AG04450 (cell line): ENCODE results near the gene LRRC59. TPM values are rescaled to one million over a fixed set of nuclear protein-coding genes. Genes with fewer than 3 reads are reported as not detected.

Experiments used
- CTCF ChIA-PET: fragments of 300-600, 350-600 bp; formaldehyde crosslinking; extraction: SDS; loops from one replicate; lab custom pipeline; 2022; ENCODE audit warnings: antibody characterized with exemption, inconsistent platforms; lab: Charles Lee
- POLR2A ChIA-PET: fragments of 350-600 bp; formaldehyde crosslinking; extraction: SDS; loops from one replicate; lab custom pipeline; 2021; ENCODE audit warnings: antibody characterized with exemption, inconsistent platforms; lab: Yijun Ruan, JAX
- DNase-seq: peaks from one replicate; pipeline ENCODE4 v3.0.0-alpha.2; 2011; ENCODE audit warnings: low read depth, low spot score
- H3K27ac ChIP-seq: one replicate; pipeline ENCODE4 v1.5.1; 2012; ENCODE audit warnings: low read depth, low read length, control low read depth
- H3K27me3 ChIP-seq: one replicate; pipeline ENCODE4 v1.6.0; 2012; ENCODE audit warnings: low read length; ENCODE audit not compliant: control insufficient read depth, insufficient read depth
- H3K4me3 ChIP-seq: 2 replicates; pipeline ENCODE4 v1.5.1; 2011; ENCODE audit warnings: mild to moderate bottlenecking, low read depth, low read length, control low read depth
- H3K9me3 ChIP-seq: 2 replicates; pipeline ENCODE4 v1.5.1; 2012; ENCODE audit warnings: low read length; ENCODE audit not compliant: control insufficient read depth, insufficient read depth
- CTCF ChIP-seq: IDR thresholded peaks from 2 replicates; pipeline ENCODE4 v1.5.1; 2011; ENCODE audit warnings: low read depth, low read length, control low read depth, inconsistent platforms
- polyA plus RNA-seq: library from polyadenylated mRNA; depleted of rRNA; stranded (reverse); fragments of >200 nt; gene quantifications from 2 replicates; pipeline ENCODE4 v1.2.3, GENCODE V29; 2011

The LRRC59 gene
- polyA plus RNA-seq, 1 experiment, result 143 TPM

GRCh38 chr17:50352693-50353599, 44.4 kb downstream of the LRRC59 start:
- Histone ChIP-seq H3K9me3 (no peaks in the 10 kb centered on the region; the same call in 1 of the 2 replicates), H3K27ac (no peak overlapping the region), H3K4me3 (no peak overlapping the region), H3K27me3 (no peaks in the 10 kb centered on the region)
- CTCF ChIA-PET, result interaction anchor here (2.8 kb wide), 1 partner anchor 9 kb away, joined by 9 read pairs; no protein-coding TSS in a partner anchor
- POLR2A ChIA-PET, result interaction anchor here (0.9 kb wide), 1 partner anchor 9 kb away, joined by 3 read pairs; no protein-coding TSS in a partner anchor
- no peak for DNase-seq
- no peak for TF ChIP-seq CTCF

DNA sequence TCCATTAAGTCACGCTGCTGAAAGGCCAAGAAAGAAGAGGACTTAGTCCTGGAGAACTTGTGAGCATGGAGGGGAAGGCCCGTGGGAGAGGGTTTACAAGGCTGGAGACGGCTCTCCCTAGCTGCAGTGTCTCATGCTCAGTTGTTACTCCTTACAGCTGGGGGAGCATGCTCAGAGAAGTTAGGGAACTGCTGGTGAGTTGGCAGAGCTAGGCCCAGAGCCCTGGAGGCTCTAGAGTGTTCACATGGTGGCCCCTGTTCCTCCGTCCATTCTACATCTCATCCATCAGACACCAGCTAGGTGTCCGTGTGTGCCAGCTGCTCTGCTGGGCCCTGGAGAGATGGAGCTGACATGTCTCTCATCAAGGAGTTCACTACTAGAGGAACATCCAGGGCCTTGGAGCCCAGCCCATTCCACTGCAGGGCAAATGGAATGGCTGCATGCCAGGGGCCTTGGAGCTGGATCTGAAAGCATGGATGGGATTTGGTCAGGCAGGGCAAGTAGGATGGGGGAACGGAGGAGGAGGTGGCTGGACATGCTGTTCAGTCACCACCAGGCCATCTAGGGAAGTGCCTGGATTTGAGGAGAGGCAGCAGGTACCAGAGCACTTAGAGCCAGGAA, 45.1 kb downstream of the LRRC59 start:
- Histone ChIP-seq H3K27me3 (no peaks in the 10 kb centered on the region), H3K27ac (no peak overlapping the region), H3K9me3 (no peaks in the 10 kb centered on the region; the same call in 1 of the 2 replicates), H3K4me3 (no peak overlapping the region)
- TF ChIP-seq CTCF, result no peak
- CTCF ChIA-PET, result interaction anchor here (2.8 kb wide), 1 partner anchor 10 kb away, joined by 9 read pairs; no protein-coding TSS in a partner anchor
- POLR2A ChIA-PET, result interaction anchor here (0.9 kb wide), 1 partner anchor 10 kb away, joined by 3 read pairs; no protein-coding TSS in a partner anchor
- no peak for DNase-seq

DNA sequence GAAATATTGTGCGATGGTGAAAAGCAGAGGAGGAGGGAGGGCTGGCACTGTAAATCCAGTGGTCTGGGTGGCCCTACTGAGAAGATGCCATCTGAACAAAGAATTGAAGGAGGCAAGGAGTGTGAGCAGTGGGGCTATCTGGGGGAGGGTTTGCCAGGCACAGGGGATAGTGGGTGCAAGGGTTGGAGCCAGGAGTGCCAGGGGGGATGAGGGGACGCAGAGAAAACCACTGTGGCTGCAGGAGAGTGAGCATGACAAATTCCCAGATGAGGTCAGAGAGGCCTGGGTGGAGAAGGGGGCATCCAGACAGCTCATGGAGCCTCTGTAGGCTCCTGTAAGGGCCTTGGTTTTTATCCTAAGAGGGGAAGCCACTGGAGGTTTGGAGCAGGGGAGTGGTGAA, 46.6 kb downstream of the LRRC59 start:
- ChIA-PET POLR2A (no interaction called here), CTCF (interaction anchor here (2.8 kb wide), 1 partner anchor 11 kb away, joined by 9 read pairs; no protein-coding TSS in a partner anchor)
- TF ChIP-seq CTCF, result no peak

DNA sequence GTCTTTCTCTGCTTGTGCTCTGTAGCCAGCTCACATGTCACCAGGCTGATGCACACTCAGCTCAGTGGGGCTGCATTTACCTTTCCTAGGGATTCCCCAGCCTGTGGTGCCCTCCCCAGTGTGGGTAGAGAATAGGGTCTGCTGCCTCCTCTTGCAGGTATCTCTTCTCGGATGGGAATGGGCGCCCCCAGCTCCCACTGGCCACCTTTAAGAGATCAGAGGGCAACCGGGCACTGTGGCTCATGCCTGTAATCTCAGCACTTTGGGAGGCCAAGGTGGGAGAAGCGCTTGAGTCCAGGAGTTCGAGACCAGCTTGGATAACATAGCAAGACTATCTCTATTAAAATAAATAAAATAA, 48.1 kb downstream of the LRRC59 start:
- TF ChIP-seq CTCF, result no peak
- DNase-seq, result no peak
- ChIA-PET POLR2A (interaction anchor here (0.7 kb wide), 3 partner anchors 13 to 148 kb away, joined by 3 read pairs; partner anchors contain the start of gene COL1A1), CTCF (interaction anchor here (0.6 to 4.1 kb wide), 3 partner anchors 13 to 672 kb away, joined by 4 to 29 read pairs (median 5); no protein-coding TSS in a partner anchor)
- H3K4me3 ChIP-seq, result no peak overlapping the region
- no peaks in the 10 kb centered on the region for H3K27me3 ChIP-seq
- no peaks in the 10 kb centered on the region; the same call in 1 of the 2 replicates for H3K9me3 ChIP-seq
- no peak overlapping the region for H3K27ac ChIP-seq

More for the DNA sequence above, 46.6 kb downstream of the LRRC59 start:
- DNase-seq, result no peak
- Histone ChIP-seq H3K9me3 (no peaks in the 10 kb centered on the region; the same call in 1 of the 2 replicates), H3K27ac (no peak overlapping the region), H3K4me3 (no peak overlapping the region), H3K27me3 (no peaks in the 10 kb centered on the region)
